Activated CD8-positive, alpha-beta memory T cell treated with anti-CD3 and anti-CD28 coated beads, Interleukin-2, amount 50 U/mL, for 48 hours (primary cell): ENCODE data around the gene DNER.

Experiments
- DNase-seq: peaks from one replicate; pipeline ENCODE4 v3.0.0-alpha.2; 2020

DNER gene

DNA sequence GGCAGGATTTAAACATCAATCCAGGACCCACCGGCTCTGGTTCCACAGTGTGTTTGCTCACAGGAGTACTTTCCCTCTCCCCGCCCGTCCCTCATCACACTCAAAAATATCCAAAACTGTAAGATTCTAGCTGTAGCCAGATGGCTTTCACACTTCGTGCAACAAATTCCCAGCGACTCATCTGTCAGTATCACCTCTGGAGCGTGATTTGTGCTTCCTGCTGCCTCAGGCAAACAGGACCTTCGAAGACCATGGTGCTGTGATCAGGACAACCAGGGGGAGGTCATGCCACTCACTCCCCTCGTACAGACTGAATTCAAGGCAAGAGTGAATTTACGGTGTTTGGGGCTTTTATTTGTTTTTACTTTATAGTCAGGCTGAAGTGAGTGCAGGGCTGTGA is 288.8 kb downstream of the DNER start:
- no peak for DNase-seq

DNA sequence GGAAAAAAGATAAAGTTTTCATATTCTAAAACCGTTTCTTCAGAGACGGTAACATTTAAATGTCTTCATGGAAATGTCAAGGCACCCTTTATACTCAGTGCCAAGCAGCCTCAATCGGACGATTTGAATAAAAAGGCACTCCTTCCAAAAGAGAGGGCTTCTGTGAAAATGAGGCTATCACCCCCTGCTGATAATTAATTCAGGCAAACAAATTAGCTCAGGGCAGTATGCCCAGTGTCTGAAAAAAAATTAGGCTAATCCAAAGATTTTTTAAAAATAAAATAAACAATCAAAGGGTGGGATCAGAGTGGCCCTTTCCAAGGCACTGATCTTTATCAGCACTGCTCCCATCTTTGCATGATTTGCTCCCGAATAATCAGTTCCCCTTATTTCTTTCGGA is 292.3 kb downstream of the DNER start:
- no peak for DNase-seq

DNA sequence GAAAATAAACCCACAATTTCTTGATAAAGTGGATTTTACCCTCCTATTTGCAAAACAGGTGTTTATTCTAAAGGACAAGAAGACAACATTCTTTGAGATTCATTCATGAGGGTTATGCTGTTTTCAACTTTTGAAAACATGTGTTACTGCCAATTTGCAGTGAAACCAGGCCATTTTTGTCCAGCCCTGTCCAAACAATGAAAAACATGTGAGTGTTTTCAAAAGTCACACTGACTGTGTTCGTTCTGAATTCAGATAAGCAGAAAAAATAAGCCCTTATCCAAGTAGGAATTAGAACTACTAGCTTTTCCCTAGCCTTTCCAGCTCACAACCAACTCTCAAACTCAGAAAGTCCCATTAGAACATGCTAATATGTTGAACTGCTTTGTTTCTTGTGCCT is 295.2 kb downstream of the DNER start:
- no peak for DNase-seq

DNA sequence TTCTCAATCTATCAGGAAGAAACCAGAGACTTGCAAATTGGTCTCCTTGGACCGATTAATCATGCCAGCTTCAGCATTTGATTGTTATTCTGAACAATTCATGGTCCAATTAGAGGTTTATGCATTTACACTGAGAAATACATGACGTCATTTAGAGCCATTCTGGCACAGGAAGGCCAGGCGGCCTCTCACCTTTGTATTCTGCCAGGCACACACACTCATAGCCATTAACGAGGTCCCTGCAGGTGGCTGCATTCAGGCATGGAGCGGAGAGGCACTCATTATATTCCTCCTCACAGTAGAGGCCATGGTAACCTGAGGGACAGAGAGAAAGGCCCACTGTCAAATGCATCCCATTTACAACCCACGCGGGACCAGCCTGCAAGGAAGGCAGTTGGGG is 296.4 kb downstream of the DNER start:
- DNase-seq: no peak

DNA sequence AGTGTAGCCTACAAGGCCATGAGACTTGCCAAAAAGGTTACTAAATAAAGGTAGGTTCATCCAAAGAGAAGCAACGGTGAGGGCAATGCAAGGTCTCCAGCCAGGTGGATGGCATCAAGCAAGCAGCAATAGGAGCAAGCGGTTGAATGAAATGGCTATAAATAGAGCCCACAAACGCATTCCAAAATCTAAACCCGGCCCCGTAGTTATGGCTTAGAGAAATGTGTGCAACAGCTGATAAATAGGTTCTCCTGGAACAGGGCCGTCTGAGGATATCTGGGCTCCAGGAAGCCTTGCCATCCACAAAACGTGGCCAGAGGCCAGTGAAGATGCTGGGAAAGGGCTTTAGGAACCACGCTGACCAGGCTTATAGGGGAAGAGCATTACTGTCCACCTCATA is 297.2 kb downstream of the DNER start:
- DNase-seq: no peak

DNA sequence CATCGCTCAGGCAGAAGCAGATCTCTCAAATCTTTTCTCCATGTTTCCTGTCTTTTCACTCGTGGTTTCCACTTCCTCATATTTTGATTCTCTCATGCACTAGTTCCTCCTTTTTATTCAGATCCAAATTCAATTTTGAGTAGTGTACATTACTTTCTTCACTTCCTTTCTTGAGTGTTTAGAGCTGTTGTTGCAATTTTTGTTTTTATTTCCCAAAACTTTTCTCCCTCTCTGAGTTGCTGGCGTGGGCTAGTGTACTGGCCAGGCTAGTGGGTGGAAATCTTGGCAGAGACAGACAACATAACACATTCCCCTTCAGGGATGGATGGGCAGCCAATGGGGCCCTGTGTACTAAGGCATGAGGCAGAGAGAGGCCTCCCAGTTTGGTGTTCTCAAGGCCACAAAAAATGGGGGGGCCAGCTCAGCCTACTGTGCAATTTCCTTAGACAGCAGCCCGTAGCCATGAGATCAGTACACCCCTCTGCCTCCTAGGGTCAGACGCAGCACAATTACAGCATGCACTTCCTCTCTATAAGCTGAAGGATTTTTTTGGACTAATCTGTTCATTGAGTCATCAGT is 298.1 kb downstream of the DNER start:
- no peak for DNase-seq

DNA sequence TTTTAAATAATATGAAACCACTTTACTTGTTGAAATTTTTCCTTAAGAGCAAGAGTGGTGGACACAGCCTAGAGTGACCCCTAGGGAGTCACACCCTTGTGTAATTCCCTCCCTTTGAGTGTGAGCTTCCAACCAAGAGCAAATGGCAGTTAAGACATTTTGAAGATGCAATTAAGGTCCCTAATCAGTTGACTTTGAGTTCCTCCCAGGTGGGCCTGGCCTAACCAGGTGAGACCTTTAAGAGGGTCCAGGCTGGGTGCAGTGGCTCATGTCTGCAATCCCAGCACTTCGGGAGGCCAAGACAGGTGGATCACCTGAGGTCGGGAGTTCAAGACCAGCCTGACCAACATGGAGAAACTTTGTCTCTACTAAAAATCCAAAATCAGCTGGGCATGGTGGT is 299.7 kb downstream of the DNER start:
- no peak for DNase-seq

DNA sequence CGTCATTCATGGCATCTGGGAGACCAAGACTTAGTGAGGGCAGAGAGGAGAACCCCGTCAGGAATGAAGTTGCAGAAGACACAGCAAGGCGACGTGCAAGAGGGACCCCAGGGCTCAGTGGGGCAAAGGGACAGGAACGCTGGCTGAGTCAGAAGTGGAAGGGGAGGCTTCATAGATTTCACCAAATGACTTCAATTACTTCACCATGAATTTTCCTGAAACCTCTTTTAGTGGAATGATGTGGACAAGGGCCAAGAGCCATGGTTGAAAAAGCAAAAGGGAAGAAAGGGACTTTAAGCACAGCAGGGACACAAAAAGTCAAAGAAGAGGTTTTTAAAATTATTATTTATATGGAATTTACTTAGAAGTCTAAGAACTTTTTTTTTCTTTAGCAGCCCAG is 301.7 kb downstream of the DNER start:
- DNase-seq: no peak

DNA sequence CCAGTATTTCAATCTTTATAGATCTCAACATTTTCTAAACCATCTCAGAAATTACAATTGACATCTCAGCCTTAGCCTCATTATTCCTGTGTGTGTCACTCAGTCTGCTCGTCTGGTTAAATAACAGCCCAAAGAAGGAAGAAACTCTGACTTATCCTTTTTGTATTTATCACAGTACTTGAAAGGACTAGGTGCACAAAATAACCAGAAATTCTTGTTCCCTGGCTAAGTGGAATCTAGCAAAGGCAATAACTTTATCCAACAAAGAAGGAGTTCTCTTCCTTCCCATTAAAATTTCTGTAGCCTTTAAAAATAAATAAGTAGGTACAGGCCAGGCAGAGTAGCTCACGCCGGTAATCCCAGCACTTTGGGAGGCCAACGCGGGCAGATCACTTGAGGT is 303.4 kb downstream of the DNER start:
- DNase-seq: no peak

DNA sequence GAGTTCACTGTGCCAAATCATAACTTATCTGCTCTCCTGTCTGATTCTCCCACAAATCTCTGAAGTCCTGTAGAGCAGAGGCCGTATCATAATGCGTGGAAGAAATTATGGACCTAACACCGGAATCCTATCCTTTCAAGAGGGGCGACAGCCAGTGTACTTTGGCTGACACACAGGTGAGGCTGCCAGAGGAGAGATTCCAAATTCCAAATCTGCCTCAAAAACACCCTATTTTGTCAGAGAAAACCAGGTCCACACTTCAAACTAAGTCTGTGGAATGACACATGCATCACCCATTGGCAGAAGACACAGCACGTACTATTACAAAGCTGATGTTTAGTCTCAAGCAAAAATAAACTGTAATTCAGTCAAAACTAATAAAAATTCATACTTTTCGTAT is 304.1 kb downstream of the DNER start:
- DNase-seq: no peak

DNA sequence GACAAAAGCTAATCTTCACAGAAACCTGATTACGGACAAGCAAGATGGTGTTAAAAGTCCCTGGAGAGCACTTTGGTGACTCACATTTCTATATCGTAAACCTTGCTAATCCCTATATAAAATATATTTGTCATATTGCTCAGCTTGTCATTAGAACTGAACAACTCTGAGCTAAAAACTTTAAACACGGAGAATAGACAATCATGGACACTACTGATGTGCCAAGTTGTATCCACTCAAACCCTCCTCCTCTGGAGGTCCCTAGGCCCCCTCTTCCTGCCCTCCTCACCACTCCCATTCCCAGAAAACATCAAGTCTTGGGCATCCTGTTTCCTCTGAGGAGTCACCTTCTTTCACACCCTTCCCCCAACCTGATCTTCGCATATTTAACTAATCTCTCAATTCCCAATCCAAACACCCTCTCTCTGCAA is 304.6 kb downstream of the DNER start:
- no peak for DNase-seq

DNA sequence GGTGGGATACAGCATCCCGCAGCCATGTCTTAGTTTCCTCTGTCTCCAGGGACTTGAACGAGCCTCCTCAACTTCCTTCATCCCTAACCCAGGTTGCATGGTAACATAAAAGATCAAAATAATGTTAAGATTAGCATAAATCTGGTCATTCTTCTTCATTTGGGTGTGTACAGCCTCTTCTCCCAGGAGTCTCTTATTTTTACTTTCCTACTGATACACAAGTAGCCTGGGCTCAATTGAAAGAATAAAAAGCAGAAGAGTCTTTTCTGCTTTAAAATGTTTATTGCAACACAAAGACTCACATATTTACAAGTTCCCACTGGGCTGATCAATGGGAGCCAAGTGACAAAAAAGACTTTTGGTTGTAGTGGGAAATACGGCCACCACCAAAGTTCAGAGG is 305.4 kb downstream of the DNER start:
- DNase-seq: no peak

DNA sequence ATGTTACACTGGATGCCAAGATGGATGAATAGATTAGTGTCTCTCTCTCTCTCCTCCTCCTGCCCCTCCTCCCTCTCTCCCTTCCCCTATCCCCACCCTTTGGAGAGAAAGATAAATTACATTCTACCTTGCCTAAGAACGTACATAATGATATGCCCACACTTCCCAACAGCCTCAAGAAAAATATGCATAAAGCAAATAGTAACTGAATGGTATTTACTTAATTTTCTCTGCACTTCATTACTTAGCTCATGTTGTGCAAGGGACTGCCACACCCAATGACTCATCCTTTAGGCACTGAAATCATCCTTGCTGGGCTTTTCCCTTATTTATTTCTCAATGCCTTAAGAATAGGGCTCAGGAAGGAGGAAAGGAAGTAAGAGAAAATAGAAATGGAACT is 306.0 kb downstream of the DNER start:
- no peak for DNase-seq

DNA sequence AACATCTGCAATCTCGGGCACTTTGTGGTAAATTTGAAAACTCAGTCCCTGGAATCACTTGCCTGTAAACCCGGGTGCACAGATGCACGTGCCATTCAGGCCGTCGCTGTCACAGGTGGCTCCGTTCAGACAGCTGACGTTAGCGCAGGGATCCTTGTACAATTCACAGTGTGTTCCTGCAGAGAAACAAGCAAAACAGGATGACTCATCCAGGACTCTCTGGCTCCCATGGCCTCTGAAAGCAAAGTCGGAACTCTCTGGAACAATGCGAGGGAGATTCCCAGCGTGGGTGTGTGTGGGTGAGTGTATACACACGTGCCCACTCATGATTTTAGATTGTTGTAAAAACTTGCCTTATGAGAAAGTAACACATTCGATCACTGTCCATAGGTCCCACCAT is 307.2 kb downstream of the DNER start:
- DNase-seq: no peak

DNA sequence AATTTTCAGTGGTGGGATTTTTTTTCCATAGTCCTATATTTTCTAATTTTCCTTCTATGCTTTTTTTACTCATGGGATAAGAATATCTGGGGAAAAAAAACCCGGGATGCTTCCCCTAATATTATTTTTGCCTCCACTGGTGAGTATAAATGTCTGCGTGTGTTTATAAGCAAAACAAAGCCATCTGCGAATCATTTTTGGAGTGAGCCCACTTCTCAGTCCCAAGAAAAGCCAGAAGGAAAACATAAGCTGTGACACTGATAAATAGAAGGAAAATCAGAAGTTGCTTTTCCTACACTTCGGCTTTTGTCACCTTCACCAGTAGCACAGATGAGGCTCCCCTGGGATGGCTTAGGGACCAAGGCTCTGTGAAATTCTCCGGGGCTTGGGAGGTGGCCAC is 308.6 kb downstream of the DNER start:
- no peak for DNase-seq

DNA sequence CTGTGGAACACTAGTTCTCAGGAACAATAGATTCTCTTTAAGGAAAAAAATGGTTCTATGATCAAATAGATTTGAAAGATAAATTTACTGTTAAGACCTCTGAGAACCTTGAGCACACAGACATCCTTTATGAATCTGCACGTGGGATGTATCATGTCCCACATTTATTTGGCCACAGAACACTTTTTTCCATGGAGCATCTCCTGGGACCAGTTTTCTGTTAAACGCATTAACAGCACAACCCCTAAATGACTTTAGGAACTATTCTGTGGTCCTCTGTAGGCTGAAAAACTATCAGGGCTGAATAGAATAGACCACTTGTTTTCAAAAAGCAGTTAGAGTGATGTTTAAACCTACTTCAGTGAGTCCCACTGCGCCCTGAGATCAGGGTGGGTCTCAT is 311.1 kb downstream of the DNER start:
- no peak for DNase-seq

DNA sequence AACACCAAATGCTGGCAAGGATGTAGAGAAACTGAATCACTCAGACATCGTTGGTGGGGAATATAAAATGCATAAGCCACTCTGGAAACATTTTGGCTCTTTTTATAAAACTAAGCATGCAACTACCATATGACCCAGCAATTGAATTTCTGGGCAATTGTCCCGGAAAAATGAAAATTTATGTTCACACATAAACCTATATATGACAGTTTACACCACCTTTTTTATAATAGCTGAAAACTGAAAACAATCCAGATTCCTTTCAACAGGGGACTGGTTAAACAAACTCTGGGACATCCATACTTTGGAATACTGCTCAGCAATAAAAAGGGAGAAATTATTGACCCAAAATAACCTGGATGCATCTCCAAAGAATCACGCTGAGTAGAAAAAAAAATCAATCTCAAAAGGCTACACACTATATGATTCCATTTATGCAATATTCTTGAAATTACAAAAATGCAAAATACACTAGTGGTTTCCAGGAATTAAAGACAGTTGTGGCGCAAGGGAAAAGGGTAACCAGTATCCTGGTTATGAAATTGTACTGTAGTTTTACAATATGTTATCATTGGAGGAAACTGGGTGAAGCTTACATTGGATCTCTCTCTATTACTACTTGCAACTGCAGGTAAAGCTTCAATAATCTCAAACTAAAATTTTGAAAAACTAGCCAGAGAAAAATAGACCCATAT is 313.0 kb downstream of the DNER start:
- no peak for DNase-seq

DNA sequence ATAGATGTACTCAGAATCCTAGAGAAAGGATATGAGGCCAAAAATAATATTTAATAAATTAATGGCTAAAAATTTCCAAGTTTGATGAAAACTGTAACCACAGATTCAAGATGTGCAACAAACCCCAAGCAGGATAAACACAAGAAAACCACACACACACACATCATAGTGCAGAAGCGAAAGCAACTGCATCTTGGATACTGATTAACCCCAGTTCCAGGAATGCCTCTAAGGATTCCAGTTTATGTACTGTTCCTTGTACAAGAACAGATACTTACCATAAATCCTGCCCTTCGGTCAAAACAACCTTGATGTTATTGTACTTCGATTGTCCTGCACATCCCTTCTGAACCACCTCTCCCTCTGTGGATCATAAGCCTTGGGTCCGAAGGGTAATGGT is 320.4 kb downstream of the DNER start:
- no peak for DNase-seq

DNA sequence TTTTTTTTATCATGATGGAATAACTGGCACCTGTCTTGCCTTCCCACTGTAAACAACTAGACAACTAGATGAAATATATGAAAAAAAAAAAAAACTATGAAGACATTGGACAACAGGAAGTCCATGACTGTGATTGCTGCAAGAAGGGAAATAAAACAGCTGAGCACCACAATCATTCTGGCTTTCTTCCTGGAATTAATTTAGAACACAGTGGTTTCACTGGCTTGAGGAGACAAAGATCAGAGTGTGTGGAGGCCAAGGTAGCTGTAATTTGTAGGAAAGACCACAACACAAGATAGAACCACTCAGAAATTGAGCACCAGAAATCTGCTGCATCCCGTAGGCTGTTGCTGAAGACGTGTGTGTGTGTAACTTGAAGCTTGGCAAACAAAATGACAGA is 322.2 kb downstream of the DNER start:
- no peak for DNase-seq

DNA sequence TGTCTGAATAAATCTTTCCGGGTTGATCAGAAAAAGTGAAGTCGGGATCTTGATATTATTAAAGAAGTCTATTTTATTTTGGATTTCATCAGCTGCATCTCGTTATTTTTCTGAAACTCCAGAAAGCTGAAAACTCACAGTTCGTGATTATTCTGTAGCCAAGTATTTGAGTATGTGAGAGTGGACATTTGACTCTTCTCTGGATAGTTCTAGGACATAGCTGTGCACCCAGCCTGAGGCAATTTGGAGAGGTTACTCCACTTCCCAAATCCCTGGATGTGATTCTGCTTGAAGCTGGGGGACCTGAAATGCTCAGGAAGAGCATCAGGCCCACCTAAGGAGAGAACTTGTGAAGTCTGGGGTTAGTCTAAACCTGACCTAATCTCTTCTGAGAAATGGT is 325.6 kb downstream of the DNER start:
- no peak for DNase-seq

DNA sequence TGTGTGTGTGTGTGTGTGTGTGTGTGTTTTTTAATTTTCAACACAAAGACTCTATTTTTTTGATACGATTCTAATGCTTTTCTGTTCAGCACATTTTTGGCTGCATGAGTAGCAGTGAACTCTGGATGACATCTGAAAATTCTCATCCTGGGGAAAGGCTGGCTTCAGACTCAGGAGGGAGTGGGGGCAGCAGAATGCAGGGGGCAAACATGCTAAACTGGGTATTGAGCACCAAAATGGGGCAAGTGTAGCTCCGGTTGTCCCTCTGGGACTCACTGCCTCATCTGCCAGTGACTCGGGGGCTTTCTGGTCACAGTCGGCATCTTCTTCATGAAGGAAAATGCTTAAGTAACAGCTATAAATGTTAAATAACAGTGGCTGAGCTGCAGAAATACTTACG is 326.5 kb downstream of the DNER start:
- DNase-seq: no peak

DNA sequence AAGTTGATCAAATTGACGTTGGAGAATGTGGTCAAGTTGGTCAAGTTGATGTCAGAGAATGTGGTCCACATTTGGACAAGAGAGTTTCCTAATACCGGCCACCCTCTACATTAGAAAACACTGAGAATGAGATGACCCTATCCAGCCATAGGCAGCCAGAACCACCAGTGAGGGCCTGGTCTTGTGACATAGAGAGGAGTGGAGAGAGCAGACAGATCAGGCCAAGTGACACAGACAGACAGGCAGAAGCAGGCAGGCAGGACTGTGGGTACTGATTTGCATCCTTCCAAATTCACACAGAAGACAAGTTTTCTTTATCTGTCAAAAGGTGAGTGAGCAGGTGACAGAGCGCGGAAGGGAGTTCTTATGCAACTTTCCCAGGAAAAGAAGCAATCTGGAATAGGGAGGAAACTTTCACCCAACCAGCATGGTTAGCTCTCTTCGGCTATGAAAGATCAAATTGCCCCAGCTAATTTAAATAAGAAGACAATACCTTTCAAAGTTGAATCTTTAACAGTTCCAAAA is 334.2 kb downstream of the DNER start:
- no peak for DNase-seq

DNA sequence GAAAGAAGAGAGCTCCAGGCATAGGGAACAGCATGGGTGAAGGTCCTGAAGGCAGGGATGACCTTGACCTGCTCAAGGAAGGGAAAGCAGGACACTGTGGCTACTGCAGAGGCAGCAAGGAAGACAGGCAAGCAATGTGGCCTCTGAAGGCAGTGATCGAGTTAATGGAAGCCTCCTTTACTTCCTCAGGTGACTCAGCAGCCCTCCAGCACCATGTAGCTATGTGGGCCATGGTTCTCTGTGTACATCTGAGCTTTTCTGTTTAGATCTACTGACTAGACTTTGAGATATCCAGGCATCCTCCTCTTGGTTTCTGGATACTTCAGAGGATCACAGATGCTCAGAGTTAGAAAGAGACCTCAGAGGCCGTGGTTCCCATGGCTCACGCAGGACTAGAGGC is 336.0 kb downstream of the DNER start:
- DNase-seq: no peak

DNA sequence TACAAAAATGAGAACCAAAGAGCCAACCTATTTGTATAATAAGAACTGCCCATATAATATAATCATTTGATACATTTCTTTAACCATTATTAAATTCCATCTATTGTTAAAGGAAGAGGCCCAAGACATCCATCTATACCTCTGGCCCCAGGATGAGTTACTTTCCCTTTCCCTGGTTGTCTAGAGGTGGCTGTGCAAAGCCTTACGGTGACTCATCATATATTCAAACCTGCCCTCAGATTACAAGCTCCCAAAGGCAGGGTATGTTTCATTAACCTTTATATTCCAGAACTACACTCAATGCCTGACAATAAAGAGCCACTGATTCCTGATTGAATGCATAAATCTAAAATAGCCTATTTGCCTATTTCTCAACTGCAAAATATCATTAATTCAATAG is 337.5 kb downstream of the DNER start:
- DNase-seq: no peak

DNA sequence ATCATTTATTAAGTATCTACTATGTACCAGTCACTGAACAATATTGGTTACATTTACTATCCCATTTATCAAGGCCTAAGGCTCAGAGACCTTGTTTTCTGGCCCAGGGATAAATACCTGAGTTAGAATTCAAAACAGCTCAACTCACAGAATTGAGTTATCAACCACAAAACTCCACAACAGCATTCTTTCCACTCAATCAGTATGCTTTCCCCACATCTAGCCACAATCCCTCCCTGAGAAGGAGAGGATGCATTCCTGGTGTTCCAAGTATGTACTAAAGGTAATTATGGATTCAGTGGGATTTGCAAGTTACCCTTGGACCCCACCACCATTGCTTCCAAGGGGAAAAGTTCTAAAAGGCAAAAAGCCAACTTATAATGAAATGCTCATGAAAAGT is 339.1 kb downstream of the DNER start:
- DNase-seq: no peak
